H1 (cell line): ENCODE data around the gene LRRC8D. TPM values are rescaled to one million over a fixed set of nuclear protein-coding genes. Genes with fewer than 3 reads are reported as not detected.

Experiments
- ASH2L ChIP-seq: fragments of 200-600, 300-600 bp; sonication (generic); IDR thresholded peaks from one replicate; pipeline ENCODE4 v1.7.1; 2017; ENCODE audit warnings: low read length
- ATF2 ChIP-seq: IDR thresholded peaks from 2 replicates; pipeline ENCODE4 v1.6.1; 2012; ENCODE audit warnings: low read length, inconsistent platforms
- BRCA1 ChIP-seq: IDR thresholded peaks from 2 replicates; pipeline ENCODE4 v1.6.1; 2012; ENCODE audit warnings: low read depth, low read length, improper control_type of control experiment
- CBX5 ChIP-seq: fragments of 300-800, 300-1000 bp; sonication (generic); IDR thresholded peaks from 2 replicates; pipeline ENCODE4 v1.7.1; 2016; ENCODE audit warnings: antibody characterized with exemption, low read length, low read depth
- EP300 ChIP-seq, 2 experiments: IDR thresholded peaks; 1 replicate in 1 of 2; 2 replicates in 1 of 2; pipeline ENCODE4 v1.6.1; 2011 to 2012; ENCODE audit warnings: low read depth in 2 of 2, low read length in 2 of 2, mild to moderate bottlenecking in 2 of 2, borderline replicate concordance in 1 of 2, inconsistent platforms in 1 of 2, moderate library complexity in 1 of 2
- FOSL1 ChIP-seq: IDR thresholded peaks from 2 replicates; pipeline ENCODE4 v1.6.1; 2011; ENCODE audit warnings: mild to moderate bottlenecking, low read depth, low read length, moderate library complexity; ENCODE audit not compliant: insufficient read depth
- HDAC2 ChIP-seq, 2 experiments: fragments of 300-600 bp in 1 of 2; sonication (generic) in 1 of 2; IDR thresholded peaks; 2 replicates each; pipeline ENCODE4 v1.6.1; 2011 to 2012; ENCODE audit warnings: low read depth in 2 of 2, low read length in 2 of 2, mild to moderate bottlenecking in 2 of 2, moderate library complexity in 2 of 2, borderline replicate concordance in 1 of 2, inconsistent platforms in 1 of 2
- HDAC6 ChIP-seq: IDR thresholded peaks from one replicate; pipeline ENCODE4 v1.7.1; 2012; ENCODE audit warnings: low read depth, mild to moderate bottlenecking, inconsistent platforms, low read length, moderate library complexity
- JUN ChIP-seq: IDR thresholded peaks from 2 replicates; pipeline ENCODE4 v1.6.1; 2011; ENCODE audit warnings: low read depth, mild to moderate bottlenecking, improper control_type of control experiment, low read length
- JUND ChIP-seq: IDR thresholded peaks from 2 replicates; pipeline ENCODE4 v1.6.1; 2011; ENCODE audit warnings: mild to moderate bottlenecking, improper control_type of control experiment, low read length
- KDM1A ChIP-seq: fragments of 200-600, 300-600 bp; sonication (generic); IDR thresholded peaks from 2 replicates; pipeline ENCODE4 v1.7.1; 2016; ENCODE audit warnings: mild to moderate bottlenecking, low read length, borderline replicate concordance
- KDM5A ChIP-seq: fragments of 200-600 bp; IDR thresholded peaks from 2 replicates; pipeline ENCODE4 v1.7.1; 2012; ENCODE audit warnings: mild to moderate bottlenecking, low read length, inconsistent platforms, mixed read lengths
- MAFK ChIP-seq: IDR thresholded peaks from 2 replicates; pipeline ENCODE4 v1.6.1; 2012; ENCODE audit warnings: low read depth, mild to moderate bottlenecking, improper control_type of control experiment, low read length
- NANOG ChIP-seq: IDR thresholded peaks from 2 replicates; pipeline ENCODE4 v1.6.1; 2011; ENCODE audit warnings: low read length, low read depth, mild to moderate bottlenecking, inconsistent platforms; ENCODE audit not compliant: insufficient read depth, poor library complexity, severe bottlenecking
- PHF8 ChIP-seq: fragments of 200-600 bp; sonication (generic); conservative IDR thresholded peaks from 2 replicates; pipeline ENCODE4 v1.7.1; 2012; ENCODE audit warnings: low read depth, mild to moderate bottlenecking, inconsistent platforms, low read length, moderate library complexity
- POLR2A ChIP-seq, 2 experiments: IDR thresholded peaks; 1 replicate in 1 of 2; 2 replicates in 1 of 2; pipeline ENCODE4 v1.6.1; 2011; ENCODE audit warnings: low read depth in 2 of 2, low read length in 2 of 2, mild to moderate bottlenecking in 2 of 2; ENCODE audit errors: control extremely low read depth in 1 of 2
- POLR2AphosphoS5 ChIP-seq: IDR thresholded peaks from 2 replicates; pipeline ENCODE4 v1.6.1; 2011; ENCODE audit warnings: low read depth, low read length
- RBBP5 ChIP-seq: IDR thresholded peaks from 2 replicates; pipeline ENCODE4 v1.7.1; 2012; ENCODE audit warnings: low read depth, mild to moderate bottlenecking, inconsistent platforms, low read length, moderate library complexity, borderline replicate concordance
- RXRA ChIP-seq: IDR thresholded peaks from 2 replicates; pipeline ENCODE4 v1.6.1; 2011; ENCODE audit warnings: low read depth, mild to moderate bottlenecking, low read length, moderate library complexity; ENCODE audit not compliant: insufficient read depth
- SIRT6 ChIP-seq: IDR thresholded peaks from one replicate; pipeline ENCODE4 v1.7.1; 2012; ENCODE audit warnings: low read length, inconsistent platforms
- SIX5 ChIP-seq: IDR thresholded peaks from 2 replicates; pipeline ENCODE4 v1.6.1; 2011; ENCODE audit warnings: mild to moderate bottlenecking, low read depth, low read length
- SP4 ChIP-seq: IDR thresholded peaks from 2 replicates; pipeline ENCODE4 v1.6.1; 2012; ENCODE audit warnings: low read length, inconsistent platforms
- TCF12 ChIP-seq: IDR thresholded peaks from 2 replicates; pipeline ENCODE4 v1.6.1; 2011; ENCODE audit warnings: low read depth, mild to moderate bottlenecking, low read length
- polyA plus RNA-seq, 7 experiments: library from polyadenylated mRNA; depleted of rRNA in 3 of 7; stranded (reverse) in 5 of 7; unstranded in 2 of 7; fragments of >200 nt in 5 of 7; fragments of 200-250 nt in 2 of 7; gene quantifications; 1 replicate in 5 of 7; 2 replicates in 1 of 7; 4 replicates in 1 of 7; pipeline versions ENCODE4 v1.2.1 to v1.2.3, GENCODE V29; 2011 to 2013; ENCODE audit warnings: missing spikeins in 2 of 7, mixed read lengths in 2 of 7
- total RNA-seq: library from RNA; stranded (reverse); fragmentation: NEBNext Ultra II Directional; extraction: Animal tissue kit (Norgen Biotek cat#: 25700); gene quantifications from 2 replicates; pipeline ENCODE4 v1.2.1, GENCODE V29; 2021

LRRC8D gene
- total and polyA plus RNA-seq, 2 of the 8 experiments (the other 6 are each of a cell fraction or from before 2014, with no cell fraction given): 42.0 to 58.5 TPM

- no peak for TF ChIP-seq ATF2
- peak; percentile 96 for TF ChIP-seq RBBP5
- no peak; a peak in 1 of 4 replicates for TF ChIP-seq HDAC2 (IDR thresholded peaks at IDR 0.05; ENCODE audit: borderline replicate concordance in 1 of 2, low read depth in 2 of 2, low read length in 2 of 2)
- no peak for TF ChIP-seq FOSL1
- TF ChIP-seq KDM1A: no peak
- TF ChIP-seq HDAC6: no peak
- 0 out of 2 replicates have a peak, but pooled peaks have one; percentile 37 for TF ChIP-seq PHF8
- no peak for TF ChIP-seq JUN
- no peak for TF ChIP-seq KDM5A
- TF ChIP-seq POLR2AphosphoS5: peak; percentile 29
- TF ChIP-seq TCF12: no peak
- no peak for TF ChIP-seq CBX5
- TF ChIP-seq POLR2A (IDR thresholded peaks at IDR 0.05; ENCODE audit: control extremely low read depth in 1 of 2, low read depth in 2 of 2, low read length in 2 of 2): peak in 1 of 2 experiments; percentile 58; a peak in 2 of 3 replicates
- no peak for TF ChIP-seq EP300 (IDR thresholded peaks at IDR 0.05; ENCODE audit: borderline replicate concordance in 1 of 2, low read depth in 2 of 2, low read length in 2 of 2)
- TF ChIP-seq BRCA1: no peak
- no peak for TF ChIP-seq JUND
- no peak for TF ChIP-seq RXRA
- no peak for TF ChIP-seq SP4
- TF ChIP-seq MAFK: no peak
- no peak for TF ChIP-seq NANOG
- TF ChIP-seq SIRT6: no peak
- peak; percentile 95 for TF ChIP-seq ASH2L
- TF ChIP-seq SIX5: no peak
Observed at GRCh38 chr1:89843273-89844130, 22.7 kb downstream of the LRRC8D start (continued).
